LNCAP (cell line): ENCODE measurements around the gene PTPRM.

ENCODE experiments used
- CTCF ChIP-seq: fragments of 450-650 bp; IDR thresholded peaks from 2 replicates; pipeline ENCODE4 v1.5.1; 2017; ENCODE audit warnings: mild to moderate bottlenecking

Gene PTPRM

GRCh38 chr18:8095947-8096570 is 528.9 kb downstream of the PTPRM start:
- TF ChIP-seq CTCF, result no peak

DNA sequence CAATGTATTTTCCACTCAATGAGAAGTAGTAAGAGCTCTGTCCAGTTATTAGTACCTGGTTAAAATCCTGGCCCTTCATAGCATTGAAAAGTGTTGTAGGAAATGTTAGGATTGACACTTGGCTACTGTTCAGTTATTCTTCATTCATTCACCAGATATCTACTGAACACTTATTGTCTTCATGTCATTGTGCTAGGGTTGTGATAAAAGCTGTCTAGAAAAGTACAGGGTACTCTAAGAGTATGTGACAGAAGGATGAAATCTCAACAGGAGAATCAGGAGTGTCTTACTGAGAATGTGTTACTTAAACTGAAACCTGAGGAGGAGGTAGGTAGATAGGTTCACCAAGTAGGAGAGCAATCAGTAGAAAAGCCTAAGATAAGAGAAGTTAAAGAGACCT is 530.3 kb downstream of the PTPRM start:
- no peak for TF ChIP-seq CTCF

DNA sequence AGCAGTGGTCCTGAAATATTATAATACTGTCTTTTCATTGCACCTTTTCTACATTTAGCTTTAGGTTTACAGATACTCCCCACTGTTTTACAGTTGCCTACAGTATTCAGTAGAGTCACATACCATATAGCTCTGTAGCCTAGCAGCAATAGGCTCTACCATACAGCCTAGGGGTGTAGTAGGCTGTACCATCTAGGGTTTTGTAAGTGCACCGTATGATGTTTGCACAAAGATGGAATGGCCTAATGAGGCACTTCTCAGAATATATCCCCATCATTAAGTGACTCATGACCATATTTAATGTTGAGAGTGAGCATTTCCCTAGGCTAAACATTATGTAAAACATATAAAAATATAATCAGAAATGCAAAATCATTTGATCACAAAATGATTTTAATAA is 530.8 kb downstream of the PTPRM start:
- no peak for TF ChIP-seq CTCF

GRCh38 chr18:8106603-8107002 is 539.5 kb downstream of the PTPRM start:
- TF ChIP-seq CTCF, result no peak

DNA sequence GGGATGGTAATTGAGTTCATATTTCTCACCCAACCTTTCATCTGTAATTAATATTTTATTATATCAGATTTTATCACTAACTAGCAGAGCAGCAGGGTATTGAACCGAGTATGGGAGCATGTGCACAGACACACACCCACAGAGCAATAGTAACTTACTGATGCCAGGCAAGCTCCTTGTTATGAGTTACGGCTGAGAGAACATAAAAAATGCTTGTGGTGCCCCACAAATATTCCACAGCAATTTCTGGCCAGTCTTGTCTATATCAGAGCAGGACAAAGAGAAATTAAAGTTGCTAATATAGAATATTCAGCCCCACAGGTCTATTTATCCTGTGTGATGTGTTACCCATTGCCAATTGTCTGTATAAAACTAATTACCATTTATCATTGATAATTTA is 540.3 kb downstream of the PTPRM start:
- no peak for TF ChIP-seq CTCF

GRCh38 chr18:8114480-8114879 is 547.4 kb downstream of the PTPRM start:
- no peak for TF ChIP-seq CTCF

DNA sequence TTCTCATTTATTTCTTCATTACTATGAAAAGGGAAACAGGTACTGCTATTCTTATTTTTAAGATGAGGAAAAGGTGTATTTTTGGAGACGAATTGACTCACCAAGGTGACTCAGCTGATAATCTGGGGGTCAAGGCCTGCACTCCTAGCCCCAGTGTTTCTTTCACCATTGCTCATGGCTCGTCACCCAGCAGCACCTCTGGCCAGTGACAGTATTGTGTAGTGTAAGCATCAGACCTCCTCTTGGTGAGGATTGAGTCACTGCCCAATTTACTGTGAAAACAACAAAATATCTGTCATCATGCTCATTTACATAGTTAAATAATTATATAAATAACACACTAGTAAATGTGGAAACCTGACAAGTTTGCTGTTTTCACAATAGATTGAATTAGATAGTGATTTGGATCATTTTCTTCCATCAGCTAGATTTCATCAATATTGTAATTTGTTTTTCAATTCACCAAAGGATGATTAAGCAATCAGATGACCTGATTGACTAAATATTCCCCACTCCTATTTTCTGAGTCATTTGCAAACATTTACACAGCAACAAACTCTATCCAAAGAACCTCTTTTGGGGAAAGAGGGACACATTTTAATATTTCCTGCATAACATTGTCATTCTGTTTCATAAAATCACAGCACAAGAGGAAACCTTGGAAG is 549.4 kb downstream of the PTPRM start:
- TF ChIP-seq CTCF, result no peak

- no peak for TF ChIP-seq CTCF
These were observed 549.9 kb downstream of the PTPRM start for GRCh38 chr18:8117006-8117371.
